Measurements from ENCODE around the gene APOBEC3B. TPM values are rescaled to one million over a fixed set of nuclear protein-coding genes. Genes with fewer than 3 reads are reported as not detected.

The APOBEC3B gene
- total and polyA plus RNA-seq, 2 of the 8 experiments (the other 6 are each of a cell fraction or from before 2014, with no cell fraction given): 14.2 to 74.9 TPM

DNA sequence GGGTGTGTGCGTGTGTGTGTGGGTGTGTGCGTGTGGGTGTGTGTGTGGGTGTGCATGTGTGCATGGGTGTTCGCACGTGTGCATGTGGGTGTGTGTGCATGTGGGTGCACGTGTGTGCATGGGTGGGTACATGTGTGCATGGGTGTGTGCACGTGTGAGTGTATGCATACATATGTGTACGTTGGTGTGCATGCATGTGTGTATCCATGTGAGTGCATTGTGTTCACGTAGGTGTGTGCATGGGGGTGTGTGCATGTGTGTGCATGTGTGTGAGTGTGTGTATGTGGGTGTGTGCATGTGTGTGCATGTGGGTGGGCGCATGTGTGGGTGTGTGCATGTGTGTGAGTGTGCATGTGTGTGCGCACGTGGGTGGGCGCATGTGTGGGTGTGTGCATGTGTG lies 44.6 kb upstream of the APOBEC3B start:
- POLR2A ChIA-PET (ENCODE audit: partially characterized antibody): no interaction called here
- CTCF ChIA-PET (ENCODE audit: partially characterized antibody): no interaction called here

More for the DNA sequence above, 44.6 kb upstream of the APOBEC3B start:
- H2BK20ac ChIP-seq (ENCODE audit: low read length): no peak overlapping the region
- no peak overlapping the region for H3K4me2 ChIP-seq (ENCODE audit: insufficient read depth in 1 of 2, low read depth in 2 of 2, low read length in 2 of 2)
- no peak overlapping the region for H2BK120ac ChIP-seq (replicated peaks; ENCODE audit: low read depth, low read length)
- no peak for FAIRE-seq
- no peak for DNase-seq (ENCODE audit: low read depth in 1 of 2, low spot score in 2 of 2)
- no peak overlapping the region for H3K9ac ChIP-seq (replicated peaks in 1 of 4; ENCODE audit: extremely low read depth in 1 of 4, low read depth in 3 of 4, low read length in 3 of 4)
- no peaks in the 10 kb centered on the region for H3K79me1 ChIP-seq (ENCODE audit: low read depth, low read length)
- no peak overlapping the region for H3K4me3 ChIP-seq (ENCODE audit: extremely low read depth in 1 of 4, insufficient read depth in 2 of 4, low read depth in 3 of 4, low read length in 4 of 4)
- H3K4ac ChIP-seq (replicated peaks; ENCODE audit: insufficient read length, low read depth, low read length): no peak overlapping the region
- peaks cover 0 to 2% of the 10 kb centered on the region in 2 experiments for H4K20me1 ChIP-seq (replicated peaks in 1 of 2; ENCODE audit: control insufficient read depth in 1 of 2, insufficient read depth in 2 of 2, low read length in 2 of 2)
- WGBS, 2 experiments (ENCODE audit: extremely low coverage in 1 of 2, insufficient coverage in 1 of 2, insufficient read length in 1 of 2, insufficient replicate concordance in 2 of 2, low coverage in 1 of 2, low lambda C conversion rate in 2 of 2, missing lambda C conversion rate in 1 of 2): 79% methylated on average over 12 of the region's 12 CpGs; no CpG with 5 or more reads in 1 of the 2 experiments
- peaks cover 4% of the 10 kb centered on the region; the same call in 1 of the 2 replicates for H3K23me2 ChIP-seq (ENCODE audit: low read depth, low read length)
- no peaks in the 10 kb centered on the region for H3K9me3 ChIP-seq (ENCODE audit: insufficient read depth in 2 of 2, low read depth in 1 of 2, low read length in 1 of 2)
- TF ChIP-seq POLR2A (IDR thresholded peaks at IDR 0.05; ENCODE audit: control extremely low read depth in 1 of 2, low read depth in 2 of 2, low read length in 2 of 2) (no peak), CREB1 (IDR thresholded peaks at IDR 0.05) (no peak), TEAD4 (IDR thresholded peaks at IDR 0.05; ENCODE audit: low read depth, low read length) (no peak), BRCA1 (IDR thresholded peaks at IDR 0.05; ENCODE audit: low read depth, low read length) (no peak), RXRA (IDR thresholded peaks at IDR 0.05; ENCODE audit: insufficient read depth, low read depth, low read length) (no peak)
- TF ChIP-seq, protein P1, sequence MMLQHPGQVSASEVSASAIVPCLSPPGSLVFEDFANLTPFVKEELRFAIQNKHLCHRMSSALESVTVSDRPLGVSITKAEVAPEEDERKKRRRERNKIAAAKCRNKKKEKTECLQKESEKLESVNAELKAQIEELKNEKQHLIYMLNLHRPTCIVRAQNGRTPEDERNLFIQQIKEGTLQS (IDR thresholded peaks at IDR 0.05; ENCODE audit: insufficient read depth, low read depth, low read length): no peak
- H3K23ac ChIP-seq (ENCODE audit: insufficient read length): no peak overlapping the region
- H4K5ac ChIP-seq (ENCODE audit: insufficient read length, low read depth, low read length): no peak overlapping the region
- no peaks in the 10 kb centered on the region for H3K36me3 ChIP-seq (ENCODE audit: control insufficient read depth in 2 of 4, insufficient read depth in 4 of 4, low read length in 3 of 4)
- no peak overlapping the region for H2BK15ac ChIP-seq (ENCODE audit: low read length)
- H3K27ac ChIP-seq (ENCODE audit: low read depth, low read length): no peak overlapping the region
- H3K4me1 ChIP-seq (replicated peaks in 1 of 4; ENCODE audit: control insufficient read depth in 3 of 4, insufficient read depth in 4 of 4, low read length in 3 of 4): peaks cover 0 to 4% (median 0%) of the 10 kb centered on the region in 4 experiments; a peak in 2 of 7 replicates
- H4K8ac ChIP-seq (ENCODE audit: extremely low read depth, insufficient read depth, low read length): no peak overlapping the region
- H3K56ac ChIP-seq (replicated peaks; ENCODE audit: insufficient read length, low read depth, low read length): no peak overlapping the region
- H4K91ac ChIP-seq (replicated peaks; ENCODE audit: insufficient read length, low read length): peak overlapping the region; percentile 17
- no peaks in the 10 kb centered on the region for H3K79me2 ChIP-seq (ENCODE audit: control insufficient read depth in 1 of 2, insufficient read depth in 2 of 2, low read length in 2 of 2)
- no peak overlapping the region for H2AFZ ChIP-seq (ENCODE audit: low read length)
- peak overlapping the region; percentile 11; the same call in 1 of the 2 replicates for H2BK12ac ChIP-seq (ENCODE audit: low read depth, low read length)
- peak overlapping the region; percentile 61; the same call in 1 of the 2 replicates for H2BK5ac ChIP-seq (ENCODE audit: low read depth, low read length)
- no peaks in the 10 kb centered on the region for H3K27me3 ChIP-seq (replicated peaks in 1 of 4; ENCODE audit: control insufficient read depth in 3 of 4, extremely low read depth in 1 of 4, insufficient read depth in 3 of 4, low read length in 3 of 4)
- H2AK5ac ChIP-seq (ENCODE audit: low read depth, low read length): no peak overlapping the region
- H3K14ac ChIP-seq (ENCODE audit: insufficient read length): no peak overlapping the region
- no peak overlapping the region for H3K18ac ChIP-seq (ENCODE audit: extremely low read depth, low read length)
